HG03060 (cell line): ENCODE results near the gene SLC1A2.

Experiments used
- ATAC-seq: cut with Tn5 transposase; IDR thresholded peaks from one replicate; pipeline ENCODE4 v1.9.1; 2021; ENCODE audit warnings: low read depth, moderate number of reproducible peaks; ENCODE audit not compliant: unreplicated experiment

Gene SLC1A2

GRCh38 chr11:35255514-35255913, 163.8 kb downstream of the SLC1A2 start:
- ATAC-seq, result no peak

- ATAC-seq, result no peak
Measured at GRCh38 chr11:35253237-35253636, 166.1 kb downstream of the SLC1A2 start.

GRCh38 chr11:35250621-35251020, 168.7 kb downstream of the SLC1A2 start:
- no peak for ATAC-seq

GRCh38 chr11:35250192-35250591, 169.2 kb downstream of the SLC1A2 start:
- no peak for ATAC-seq

- ATAC-seq, result no peak
Measured at GRCh38 chr11:35248558-35249323, 170.6 kb downstream of the SLC1A2 start.

GRCh38 chr11:35247863-35248262, 171.5 kb downstream of the SLC1A2 start:
- no peak for ATAC-seq

- no peak for ATAC-seq
Measured at GRCh38 chr11:35247428-35247827, 171.9 kb downstream of the SLC1A2 start.

GRCh38 chr11:35246745-35247144, 172.6 kb downstream of the SLC1A2 start:
- no peak for ATAC-seq

GRCh38 chr11:35245786-35246185, 173.6 kb downstream of the SLC1A2 start:
- no peak for ATAC-seq

- no peak for ATAC-seq
Measured at GRCh38 chr11:35245056-35245455, 174.3 kb downstream of the SLC1A2 start.

GRCh38 chr11:35243774-35244173, 175.6 kb downstream of the SLC1A2 start:
- ATAC-seq, result no peak

- no peak for ATAC-seq
Measured at GRCh38 chr11:35242412-35243242, 176.7 kb downstream of the SLC1A2 start.

GRCh38 chr11:35241531-35241930, 177.8 kb downstream of the SLC1A2 start:
- no peak for ATAC-seq

- ATAC-seq, result no peak
Measured at GRCh38 chr11:35241083-35241482, 178.3 kb downstream of the SLC1A2 start.

GRCh38 chr11:35239471-35240075, 179.8 kb downstream of the SLC1A2 start:
- ATAC-seq, result no peak

GRCh38 chr11:35238882-35239281, 180.5 kb downstream of the SLC1A2 start:
- ATAC-seq, result no peak

GRCh38 chr11:35237860-35238715, 181.3 kb downstream of the SLC1A2 start:
- ATAC-seq, result no peak

- ATAC-seq, result no peak
Measured at GRCh38 chr11:35237351-35237750, 182.0 kb downstream of the SLC1A2 start.

- ATAC-seq, result no peak
Measured at GRCh38 chr11:35236667-35237003, 182.7 kb downstream of the SLC1A2 start.

- ATAC-seq, result no peak
Measured at GRCh38 chr11:35235936-35236666, 183.3 kb downstream of the SLC1A2 start.
